Smooth muscle cell (in vitro differentiated cells): ENCODE data around the gene GOLGA3. TPM values are rescaled to one million over a fixed set of nuclear protein-coding genes. Genes with fewer than 3 reads are reported as not detected.
"Not testable (repeated sequence)": the region's sequence is repeated elsewhere in the genome, so short reads cannot be mapped to it uniquely, and the experiment has no call there.

Experiments used
- DNase-seq: peaks from one replicate; lab custom pipeline; 2025; ENCODE audit not compliant: unreplicated experiment; lab: John Stamatoyannopoulos, UW
- H2AFZ ChIP-seq: fragments of 200-600 bp; sonication (generic); 2 replicates; pipeline ENCODE4 v1.6.0; 2016; ENCODE audit warnings: antibody characterized with exemption, low read depth, mild to moderate bottlenecking
- H3F3A ChIP-seq: fragments of 200-600 bp; sonication (generic); 2 replicates; pipeline ENCODE4 v1.6.0; 2017; ENCODE audit warnings: antibody characterized with exemption, low read depth
- H3K27ac ChIP-seq: fragments of 200-600 bp; sonication (generic); 2 replicates; pipeline ENCODE4 v1.5.1; 2016; ENCODE audit warnings: low read depth, mild to moderate bottlenecking
- H3K27me3 ChIP-seq: fragments of 200-600 bp; sonication (generic); 2 replicates; pipeline ENCODE4 v1.6.1; 2016; ENCODE audit warnings: low read depth, mild to moderate bottlenecking
- H3K36me3 ChIP-seq: fragments of 200-600 bp; sonication (generic); 2 replicates; pipeline ENCODE4 v1.5.1; 2016; ENCODE audit warnings: low read depth
- H3K4me1 ChIP-seq: fragments of 200-600 bp; sonication (generic); 2 replicates; pipeline ENCODE4 v1.5.1; 2016; ENCODE audit warnings: low read depth
- H3K4me2 ChIP-seq: fragments of 200-600 bp; sonication (generic); 2 replicates; pipeline ENCODE4 v1.6.0; 2016; ENCODE audit warnings: mild to moderate bottlenecking
- H3K4me3 ChIP-seq: fragments of 200-600 bp; sonication (generic); 2 replicates; pipeline ENCODE4 v1.5.1; 2016; ENCODE audit warnings: mild to moderate bottlenecking
- H3K79me2 ChIP-seq: fragments of 200-600 bp; sonication (generic); 2 replicates; pipeline ENCODE4 v1.6.0; 2016; ENCODE audit warnings: low read depth, mild to moderate bottlenecking
- H3K9ac ChIP-seq: fragments of 200-600 bp; sonication (generic); 2 replicates; pipeline ENCODE4 v1.6.0; 2016; ENCODE audit warnings: low read depth
- H3K9me3 ChIP-seq: fragments of 200-600 bp; sonication (generic); replicated peaks from 2 replicates; pipeline ENCODE4 v1.5.1; 2016; ENCODE audit warnings: low read depth
- H4K20me1 ChIP-seq: fragments of 200-600 bp; sonication (generic); 2 replicates; pipeline ENCODE4 v1.6.0; 2016; ENCODE audit warnings: low read depth
- WGBS: methylation state at CpG from one replicate; pipeline ENCODE4 v1.1.7; 2016; ENCODE audit warnings: low lambda C conversion rate; 5-methylcytosine and 5-hydroxymethylcytosine counted together
- polyA plus RNA-seq: library from polyadenylated mRNA; unstranded; fragments of >200 nt; fragmentation: Nextera tagmentation; extraction: Ambion mirVana; gene quantifications from 2 replicates; pipeline ENCODE4 v1.2.1, GENCODE V29; 2016
- total RNA-seq: library from RNA; depleted of rRNA; stranded (reverse); fragments of >200 nt; gene quantifications from 2 replicates; pipeline ENCODE4 v1.2.3, GENCODE V29; 2014
- TF ChIP-seq, protein P1 (sequence below): fragments of 200-600 bp; sonication (generic); IDR thresholded peaks from 2 replicates; pipeline ENCODE4 v1.5.1; 2017; ENCODE audit warnings: borderline replicate concordance, mild to moderate bottlenecking, antibody characterized with exemption; ENCODE audit not compliant: insufficient read depth, poor library complexity, severe bottlenecking

GOLGA3 gene
- total and polyA plus RNA-seq, 2 experiments from 2014 or later: 25.1 to 34.5 TPM

GRCh38 chr12:132801741-132802140 is 26.9 kb downstream of the GOLGA3 start:
- Histone ChIP-seq H3F3A (no peaks in the 10 kb centered on the region), H3K79me2 (peaks cover 34% of the 10 kb centered on the region), H3K4me1 (no peaks in the 10 kb centered on the region), H2AFZ (no peak overlapping the region), H3K27ac (no peak overlapping the region), H4K20me1 (peaks cover 89% of the 10 kb centered on the region), H3K4me2 (no peak overlapping the region), H3K4me3 (no peak overlapping the region), H3K27me3 (no peaks in the 10 kb centered on the region), H3K36me3 (peaks cover 14% of the 10 kb centered on the region), H3K9me3 (no peaks in the 10 kb centered on the region), H3K9ac (no peak overlapping the region)
- 91% methylated on average over 26 of the region's 28 CpGs for WGBS
- TF ChIP-seq, protein P1, sequence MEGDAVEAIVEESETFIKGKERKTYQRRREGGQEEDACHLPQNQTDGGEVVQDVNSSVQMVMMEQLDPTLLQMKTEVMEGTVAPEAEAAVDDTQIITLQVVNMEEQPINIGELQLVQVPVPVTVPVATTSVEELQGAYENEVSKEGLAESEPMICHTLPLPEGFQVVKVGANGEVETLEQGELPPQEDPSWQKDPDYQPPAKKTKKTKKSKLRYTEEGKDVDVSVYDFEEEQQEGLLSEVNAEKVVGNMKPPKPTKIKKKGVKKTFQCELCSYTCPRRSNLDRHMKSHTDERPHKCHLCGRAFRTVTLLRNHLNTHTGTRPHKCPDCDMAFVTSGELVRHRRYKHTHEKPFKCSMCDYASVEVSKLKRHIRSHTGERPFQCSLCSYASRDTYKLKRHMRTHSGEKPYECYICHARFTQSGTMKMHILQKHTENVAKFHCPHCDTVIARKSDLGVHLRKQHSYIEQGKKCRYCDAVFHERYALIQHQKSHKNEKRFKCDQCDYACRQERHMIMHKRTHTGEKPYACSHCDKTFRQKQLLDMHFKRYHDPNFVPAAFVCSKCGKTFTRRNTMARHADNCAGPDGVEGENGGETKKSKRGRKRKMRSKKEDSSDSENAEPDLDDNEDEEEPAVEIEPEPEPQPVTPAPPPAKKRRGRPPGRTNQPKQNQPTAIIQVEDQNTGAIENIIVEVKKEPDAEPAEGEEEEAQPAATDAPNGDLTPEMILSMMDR: no peak
- DNase-seq: no peak

DNA sequence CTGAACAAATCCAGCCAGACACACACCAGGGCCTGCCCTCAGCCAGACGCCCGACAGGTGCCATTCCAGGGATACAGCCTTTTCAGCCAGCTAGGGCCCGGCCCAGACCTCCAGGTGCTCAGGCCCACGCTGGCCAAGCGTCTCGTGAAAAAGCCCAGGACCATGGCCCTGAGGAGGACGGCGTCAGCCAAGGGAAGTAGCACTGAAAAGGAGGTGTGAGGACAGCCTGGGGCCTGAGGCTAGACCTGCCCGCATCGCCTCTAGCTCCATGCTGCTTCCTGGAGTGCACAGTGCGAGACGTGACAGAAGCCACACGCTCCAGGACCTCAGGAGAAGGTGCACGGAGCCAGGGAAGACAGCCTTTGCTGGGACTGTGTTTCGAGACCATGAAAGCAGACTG is 29.8 kb downstream of the GOLGA3 start:
- Histone ChIP-seq H3K79me2 (peaks cover 44% of the 10 kb centered on the region), H3K9me3 (no peaks in the 10 kb centered on the region), H2AFZ (no peak overlapping the region), H3K9ac (no peak overlapping the region), H3K27me3 (no peaks in the 10 kb centered on the region), H4K20me1 (peaks cover 91% of the 10 kb centered on the region), H3K4me2 (no peak overlapping the region), H3K4me1 (no peaks in the 10 kb centered on the region), H3F3A (no peaks in the 10 kb centered on the region), H3K27ac (no peak overlapping the region), H3K36me3 (peaks cover 17% of the 10 kb centered on the region), H3K4me3 (no peak overlapping the region)
- 97% methylated on average over 15 of the region's 15 CpGs for WGBS
- DNase-seq: no peak
- TF ChIP-seq, protein P1: no peak

- DNase-seq: no peak
- H4K20me1 ChIP-seq: peaks cover 87% of the 10 kb centered on the region
- H3K4me2 ChIP-seq: no peak overlapping the region
- WGBS: 97% methylated on average over 23 of the region's 24 CpGs
- TF ChIP-seq, protein P1: no peak
- no peak overlapping the region for H3K4me3 ChIP-seq
- no peak overlapping the region for H3K27ac ChIP-seq
- no peak overlapping the region for H2AFZ ChIP-seq
- H3K36me3 ChIP-seq: peaks cover 11% of the 10 kb centered on the region
- H3K4me1 ChIP-seq: no peaks in the 10 kb centered on the region
- H3K9ac ChIP-seq: no peak overlapping the region
- H3F3A ChIP-seq: no peaks in the 10 kb centered on the region
- H3K9me3 ChIP-seq: no peaks in the 10 kb centered on the region
- no peaks in the 10 kb centered on the region for H3K27me3 ChIP-seq
- peaks cover 46% of the 10 kb centered on the region for H3K79me2 ChIP-seq
Measured at GRCh38 chr12:132797820-132798570, 30.7 kb downstream of the GOLGA3 start.

DNA sequence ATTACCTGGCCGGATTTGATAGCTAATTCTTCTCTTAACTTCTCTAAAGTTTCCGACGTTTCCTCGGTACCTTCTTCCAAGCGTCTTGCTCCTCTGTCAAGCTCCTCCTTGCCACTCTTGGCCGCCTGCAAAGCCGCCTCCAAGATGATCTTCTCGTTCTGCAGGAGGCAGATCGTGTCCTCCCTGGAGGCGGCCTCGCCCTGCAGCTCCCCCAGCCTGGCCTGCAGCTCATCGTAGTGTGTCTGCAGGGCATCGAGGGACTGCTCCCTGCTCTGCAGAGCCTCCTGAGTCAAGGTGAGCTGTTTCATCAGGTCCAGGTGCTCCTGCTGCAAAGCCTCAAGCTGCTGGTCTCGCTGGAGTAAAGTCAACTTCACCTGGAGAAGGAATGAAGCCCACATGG is 32.8 kb downstream of the GOLGA3 start:
- WGBS: 98% methylated on average over 14 of the region's 14 CpGs
- TF ChIP-seq, protein P1: no peak
- no peak for DNase-seq
- no peak overlapping the region for H3K4me2 ChIP-seq
- no peak overlapping the region for H3K9ac ChIP-seq
- H3K4me3 ChIP-seq: no peak overlapping the region
- H3K36me3 ChIP-seq: peaks cover 11% of the 10 kb centered on the region
- H3K27me3 ChIP-seq: no peaks in the 10 kb centered on the region
- no peaks in the 10 kb centered on the region for H3K4me1 ChIP-seq
- H3K79me2 ChIP-seq: peaks cover 47% of the 10 kb centered on the region
- no peak overlapping the region for H2AFZ ChIP-seq
- no peaks in the 10 kb centered on the region for H3F3A ChIP-seq
- no peak overlapping the region for H3K27ac ChIP-seq
- peaks cover 88% of the 10 kb centered on the region for H4K20me1 ChIP-seq
- H3K9me3 ChIP-seq: no peaks in the 10 kb centered on the region

DNA sequence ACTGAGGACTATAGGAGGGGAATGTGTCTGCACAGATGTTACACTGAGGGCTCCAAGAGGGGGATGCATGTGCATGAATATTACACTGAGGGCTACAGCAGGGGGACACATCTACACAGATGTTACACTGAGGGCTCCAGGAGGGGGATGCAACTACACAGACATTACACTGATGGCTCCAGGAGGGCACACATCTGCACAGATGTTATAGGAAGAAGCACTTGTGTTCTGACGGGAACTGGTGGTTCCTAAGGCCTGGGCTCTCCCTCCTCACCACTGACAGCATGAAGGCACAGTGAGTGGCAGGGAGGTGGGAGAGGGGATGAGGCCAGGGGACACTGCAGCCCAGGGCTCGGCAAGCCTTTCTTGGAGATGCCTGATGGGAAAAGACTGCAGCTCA is 36.7 kb downstream of the GOLGA3 start:
- not testable (repeated sequence) for H3K4me3 ChIP-seq, DNase-seq, H3K9ac ChIP-seq, H3K4me1 ChIP-seq, H3K4me2 ChIP-seq, H3K27me3 ChIP-seq, H3F3A ChIP-seq, H2AFZ ChIP-seq, H3K9me3 ChIP-seq, H3K27ac ChIP-seq
- 100% methylated on average over 2 of the region's 2 CpGs for whole genome bisulfite sequencing
- Histone ChIP-seq H3K79me2 (peaks cover 41% of the 10 kb centered on the region), H4K20me1 (peaks cover 86% of the 10 kb centered on the region), H3K36me3 (peaks cover 22% of the 10 kb centered on the region)
